D721Med (cell line): ENCODE results near the gene NDUFS8.

ENCODE experiments used
- DNase-seq: peaks from one replicate; pipeline ENCODE4 v3.0.0; 2011; ENCODE audit warnings: low spot score; ENCODE audit not compliant: insufficient read length
- FAIRE-seq: peaks from 2 replicates; lab custom pipeline; 2011; peaks lifted over from hg19 to GRCh38; lab: Jason Lieb, UNC
- CTCF ChIP-seq: IDR thresholded peaks from 2 replicates; pipeline ENCODE4 v1.5.1; 2012; ENCODE audit warnings: mild to moderate bottlenecking, control low read depth; ENCODE audit not compliant: insufficient read depth; ENCODE audit errors: missing control alignments

The NDUFS8 gene

GRCh38 chr11:68061508-68061907, 31.0 kb downstream of the NDUFS8 start:
- FAIRE-seq (no peak), DNase-seq (no peak)
- no peak for TF ChIP-seq CTCF

- no peak for TF ChIP-seq CTCF
- FAIRE-seq: no peak
Observed at GRCh38 chr11:68064926-68065325, 34.4 kb downstream of the NDUFS8 start.

GRCh38 chr11:68065841-68066240, 35.4 kb downstream of the NDUFS8 start:
- no peak for DNase-seq
- no peak for TF ChIP-seq CTCF
- no peak for FAIRE-seq

More at GRCh38 chr11:68064926-68065325, 34.4 kb downstream of the NDUFS8 start:
- DNase-seq: no peak

GRCh38 chr11:68066742-68067141, 36.3 kb downstream of the NDUFS8 start:
- TF ChIP-seq CTCF: no peak
- DNase-seq: no peak
- FAIRE-seq: no peak

GRCh38 chr11:68067991-68068390, 37.5 kb downstream of the NDUFS8 start:
- no peak for FAIRE-seq
- no peak for DNase-seq
- TF ChIP-seq CTCF: no peak

- FAIRE-seq (no peak), DNase-seq (no peak)
- no peak for TF ChIP-seq CTCF
Observed at GRCh38 chr11:68071281-68072048, 41.0 kb downstream of the NDUFS8 start.
